ENCODE measurements around the gene METTL8. TPM values are rescaled to one million over a fixed set of nuclear protein-coding genes. Genes with fewer than 3 reads are reported as not detected.

Gene METTL8
- total RNA-seq, 4 donors from 2014 or later = 6.9 to 33.0 (median 17.7) TPM

DNA sequence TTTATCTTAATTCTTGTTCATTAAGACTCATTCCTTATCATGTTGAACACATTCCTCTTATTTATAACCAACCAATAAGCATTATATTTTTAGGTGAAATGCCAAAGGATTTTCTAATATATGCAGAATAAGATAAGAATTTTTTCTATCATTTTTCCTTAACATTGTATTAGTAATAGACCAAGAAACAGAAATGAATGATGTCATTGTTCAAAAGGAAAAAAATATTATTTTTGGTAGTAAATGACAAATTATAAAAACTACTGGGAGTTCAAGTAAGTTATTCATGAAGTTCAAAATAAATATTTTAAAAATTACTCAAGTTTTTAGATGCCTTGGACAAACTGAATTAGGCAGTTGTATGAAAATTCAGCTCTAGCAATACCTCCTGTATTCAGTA lies 25.7 kb upstream of the METTL8 start:
- Histone ChIP-seq H3K4me1 (no peaks in the 10 kb centered on the region), H3K9me3 (no peaks in the 10 kb centered on the region), H3K27me3 (no peaks in the 10 kb centered on the region), H3K36me3 (no peaks in the 10 kb centered on the region), H3K27ac (no peak overlapping the region), H3K4me3 (no peak overlapping the region)
- TF ChIP-seq POLR2A (IDR thresholded peaks at IDR 0.05) (no peak), CTCF (IDR thresholded peaks at IDR 0.05) (no peak)
- DNase-seq = no peak
- intact Hi-C loops (cut with DNase I; ENCODE audit: low total_unique reads) = no loop called here

DNA sequence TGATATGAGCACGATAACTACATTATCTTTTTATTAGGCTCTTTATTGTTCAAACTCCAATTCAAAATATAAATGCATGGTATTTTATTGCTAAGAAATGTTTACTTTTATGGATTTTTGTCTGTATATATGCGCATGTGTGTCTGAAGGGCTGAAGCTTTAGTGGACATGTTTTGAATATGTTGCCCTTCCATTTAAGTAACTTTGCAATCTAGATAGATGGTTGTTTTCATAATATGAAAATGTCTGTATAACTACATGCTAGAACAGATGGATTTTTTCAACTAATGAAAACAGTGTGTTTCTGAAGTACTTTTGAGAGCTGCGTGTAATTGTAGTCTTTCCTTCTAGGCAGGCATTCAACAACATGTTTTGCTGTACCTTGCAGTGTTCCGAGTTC lies 19.0 kb upstream of the METTL8 start:
- no peak overlapping the region for H3K4me3 ChIP-seq
- H3K36me3 ChIP-seq = no peaks in the 10 kb centered on the region
- DNase-seq = no peak
- H3K9me3 ChIP-seq = no peaks in the 10 kb centered on the region
- H3K27ac ChIP-seq = no peak overlapping the region
- TF ChIP-seq POLR2A (IDR thresholded peaks at IDR 0.05) = no peak
- no peak for TF ChIP-seq CTCF (IDR thresholded peaks at IDR 0.05)
- H3K27me3 ChIP-seq = no peaks in the 10 kb centered on the region
- intact Hi-C loops (cut with DNase I; ENCODE audit: low total_unique reads) = no loop called here
- no peaks in the 10 kb centered on the region for H3K4me1 ChIP-seq

- intact Hi-C loops (cut with DNase I; ENCODE audit: low total_unique reads) = no loop called here
- Histone ChIP-seq H3K36me3 (no peaks in the 10 kb centered on the region), H3K27me3 (no peaks in the 10 kb centered on the region), H3K4me1 (no peaks in the 10 kb centered on the region), H3K4me3 (no peak overlapping the region), H3K9me3 (no peaks in the 10 kb centered on the region), H3K27ac (no peak overlapping the region)
- no peak for TF ChIP-seq POLR2A (IDR thresholded peaks at IDR 0.05)
- TF ChIP-seq CTCF (IDR thresholded peaks at IDR 0.05) = no peak
- DNase-seq = no peak
These were observed 17.3 kb upstream of the METTL8 start for GRCh38 chr2:171451074-171451473.

GRCh38 chr2:171447675-171448074 lies 13.9 kb upstream of the METTL8 start:
- no peaks in the 10 kb centered on the region for H3K9me3 ChIP-seq
- no peak overlapping the region for H3K27ac ChIP-seq
- intact Hi-C loops (cut with DNase I; ENCODE audit: low total_unique reads) = no loop called here
- DNase-seq = no peak
- no peaks in the 10 kb centered on the region for H3K4me1 ChIP-seq
- H3K36me3 ChIP-seq = no peaks in the 10 kb centered on the region
- no peak overlapping the region for H3K4me3 ChIP-seq
- no peaks in the 10 kb centered on the region for H3K27me3 ChIP-seq
- TF ChIP-seq POLR2A (IDR thresholded peaks at IDR 0.05) = no peak
- no peak for TF ChIP-seq CTCF (IDR thresholded peaks at IDR 0.05)

DNA sequence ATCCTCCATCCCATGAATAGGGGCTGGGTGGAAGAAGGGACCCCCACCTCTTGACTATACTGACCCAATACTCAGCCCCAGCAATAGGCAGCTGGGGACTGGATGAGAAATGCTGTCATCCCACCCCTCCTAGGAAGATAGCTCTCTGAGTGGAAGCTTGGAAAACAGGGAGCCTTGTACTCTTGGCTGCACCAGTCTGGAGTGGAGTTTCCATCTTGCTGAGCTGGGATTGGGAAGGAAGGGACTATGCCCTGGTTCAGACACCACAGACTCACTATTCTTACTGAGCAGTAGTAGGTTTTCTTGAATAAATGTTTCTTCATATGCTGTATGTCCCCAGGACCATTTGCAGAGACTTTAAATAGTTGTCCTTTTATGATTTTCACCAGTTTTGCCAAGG lies 7.7 kb upstream of the METTL8 start:
- Histone ChIP-seq H3K9me3 (no peaks in the 10 kb centered on the region), H3K27ac (no peak overlapping the region), H3K4me3 (no peak overlapping the region), H3K36me3 (no peaks in the 10 kb centered on the region), H3K27me3 (no peaks in the 10 kb centered on the region), H3K4me1 (no peaks in the 10 kb centered on the region)
- intact Hi-C loops (cut with DNase I; ENCODE audit: low total_unique reads) = no loop called here
- TF ChIP-seq POLR2A (IDR thresholded peaks at IDR 0.05) (no peak), CTCF (IDR thresholded peaks at IDR 0.05) (no peak)
- DNase-seq = no peak

Data from uterus (tissue), 4 donors.